ENCODE measurements around the gene MAN1C1. TPM values are rescaled to one million over a fixed set of nuclear protein-coding genes. Genes with fewer than 3 reads are reported as not detected.
"Not testable (repeated sequence)": the region's sequence is repeated elsewhere in the genome, so short reads cannot be mapped to it uniquely, and the experiment has no call there.

MAN1C1 gene
- total RNA-seq, 1 donor from 2014 or later, result 5.4 TPM

DNA sequence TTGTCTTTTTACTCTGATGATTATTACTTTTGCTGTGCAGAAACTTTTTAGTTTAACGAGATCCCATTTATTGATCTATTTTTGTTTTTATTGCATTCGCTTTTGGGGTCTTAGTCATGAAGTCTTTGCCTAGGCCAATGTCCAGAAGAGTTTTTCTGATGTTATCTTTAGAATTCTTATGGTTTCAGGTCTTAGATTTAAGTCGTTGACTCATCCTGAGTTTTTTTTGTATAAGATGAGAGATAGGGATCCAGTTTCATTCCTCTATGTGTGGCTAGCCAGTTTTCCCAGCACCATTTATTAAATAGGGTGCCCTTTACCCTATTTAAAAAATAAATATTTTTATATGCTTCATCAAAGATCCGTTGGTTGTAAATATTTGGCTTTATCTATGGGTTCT lies 13.2 kb downstream of the MAN1C1 start:
- H3K4me1 Mint-ChIP-seq (ENCODE audit: low read depth, unreplicated experiment), result no peaks in the 10 kb centered on the region
- TF ChIP-seq CTCF (IDR thresholded peaks at IDR 0.05; ENCODE audit: partially characterized antibody, unreplicated experiment), result no peak
- no peak overlapping the region for H3K27ac Mint-ChIP-seq (ENCODE audit: unreplicated experiment)
- H3K9me3 Mint-ChIP-seq (ENCODE audit: unreplicated experiment), result no peaks in the 10 kb centered on the region
- H3K36me3 Mint-ChIP-seq (ENCODE audit: unreplicated experiment), result peaks cover 12% of the 10 kb centered on the region
- H3K27me3 Mint-ChIP-seq (ENCODE audit: unreplicated experiment), result no peaks in the 10 kb centered on the region
- no peak overlapping the region for H3K4me3 Mint-ChIP-seq (ENCODE audit: unreplicated experiment)
- no peak for DNase-seq

GRCh38 chr1:25631750-25632485 lies 15.3 kb downstream of the MAN1C1 start:
- peaks cover 17% of the 10 kb centered on the region for H3K36me3 Mint-ChIP-seq (ENCODE audit: unreplicated experiment)
- no peaks in the 10 kb centered on the region for H3K4me1 Mint-ChIP-seq (ENCODE audit: low read depth, unreplicated experiment)
- DNase-seq, result no peak
- no peaks in the 10 kb centered on the region for H3K27me3 Mint-ChIP-seq (ENCODE audit: unreplicated experiment)
- TF ChIP-seq CTCF (IDR thresholded peaks at IDR 0.05; ENCODE audit: partially characterized antibody, unreplicated experiment), result no peak
- H3K9me3 Mint-ChIP-seq (ENCODE audit: unreplicated experiment), result peaks cover 3% of the 10 kb centered on the region
- H3K27ac Mint-ChIP-seq (ENCODE audit: unreplicated experiment), result no peak overlapping the region
- no peak overlapping the region for H3K4me3 Mint-ChIP-seq (ENCODE audit: unreplicated experiment)

DNA sequence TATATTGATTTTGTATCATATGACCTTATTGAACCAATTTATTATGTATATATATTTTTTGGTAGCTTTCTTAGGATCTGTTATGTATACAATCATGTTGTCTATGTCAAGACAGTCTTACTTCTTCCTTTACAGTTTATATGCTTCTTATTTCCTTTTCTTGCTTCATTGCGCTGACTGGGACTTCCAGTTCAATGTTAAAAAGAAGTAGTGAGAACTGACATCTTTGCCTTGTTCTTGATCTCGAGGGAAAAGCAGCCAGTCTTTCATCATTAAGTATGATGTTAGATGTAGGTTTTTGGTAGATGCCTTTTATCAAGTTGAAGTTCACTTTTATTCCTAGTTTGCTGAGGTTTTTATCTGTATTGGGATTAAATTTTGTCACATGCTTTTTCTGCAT lies 17.5 kb downstream of the MAN1C1 start:
- Mint-ChIP-seq H3K36me3 (ENCODE audit: unreplicated experiment) (peaks cover 17% of the 10 kb centered on the region), H3K27ac (ENCODE audit: unreplicated experiment) (no peak overlapping the region)

DNA sequence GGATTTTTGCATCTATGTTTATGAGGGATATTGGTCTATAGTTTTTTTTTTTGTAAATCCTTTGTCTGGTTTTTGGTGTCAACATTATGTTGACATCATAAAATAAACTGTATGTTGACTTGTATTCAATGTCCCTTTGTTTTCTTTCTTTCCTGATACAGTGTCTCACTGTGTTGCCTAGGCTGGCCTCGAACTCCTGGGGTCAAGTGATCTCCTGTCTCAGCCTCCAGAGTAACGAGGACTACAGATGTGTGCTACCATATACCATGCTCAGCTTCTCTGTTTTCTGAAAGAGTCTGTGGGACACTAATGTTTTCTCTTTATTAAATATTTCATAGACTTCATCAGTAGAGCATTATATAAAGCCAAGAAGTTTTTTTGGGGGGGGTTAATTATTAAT lies 18.3 kb downstream of the MAN1C1 start:
- Mint-ChIP-seq H3K9me3 (ENCODE audit: unreplicated experiment) (peaks cover 3% of the 10 kb centered on the region), H3K27me3 (ENCODE audit: unreplicated experiment) (no peaks in the 10 kb centered on the region), H3K4me3 (ENCODE audit: unreplicated experiment) (no peak overlapping the region), H3K36me3 (ENCODE audit: unreplicated experiment) (peaks cover 17% of the 10 kb centered on the region), H3K4me1 (ENCODE audit: low read depth, unreplicated experiment) (no peaks in the 10 kb centered on the region), H3K27ac (ENCODE audit: unreplicated experiment) (no peak overlapping the region)
- DNase-seq, result no peak
- TF ChIP-seq CTCF (IDR thresholded peaks at IDR 0.05; ENCODE audit: partially characterized antibody, unreplicated experiment), result no peak

More for the DNA sequence above, 17.5 kb downstream of the MAN1C1 start:
- TF ChIP-seq CTCF (IDR thresholded peaks at IDR 0.05; ENCODE audit: partially characterized antibody, unreplicated experiment), result no peak
- DNase-seq, result no peak
- H3K27me3 Mint-ChIP-seq (ENCODE audit: unreplicated experiment), result no peaks in the 10 kb centered on the region
- H3K4me1 Mint-ChIP-seq (ENCODE audit: low read depth, unreplicated experiment), result no peaks in the 10 kb centered on the region
- H3K4me3 Mint-ChIP-seq (ENCODE audit: unreplicated experiment), result no peak overlapping the region
- H3K9me3 Mint-ChIP-seq (ENCODE audit: unreplicated experiment), result peaks cover 3% of the 10 kb centered on the region

GRCh38 chr1:25636141-25636540 lies 19.6 kb downstream of the MAN1C1 start:
- not testable (repeated sequence) for H3K27me3 Mint-ChIP-seq (ENCODE audit: unreplicated experiment); DNase-seq; H3K9me3 Mint-ChIP-seq (ENCODE audit: unreplicated experiment); H3K27ac Mint-ChIP-seq (ENCODE audit: unreplicated experiment); H3K4me3 Mint-ChIP-seq (ENCODE audit: unreplicated experiment); H3K4me1 Mint-ChIP-seq (ENCODE audit: low read depth, unreplicated experiment)
- H3K36me3 Mint-ChIP-seq (ENCODE audit: unreplicated experiment), result peaks cover 17% of the 10 kb centered on the region
